LNCaP clone FGC (cell line): ENCODE results near the gene MTFP1.

Experiments
- DNase-seq: peaks from one replicate; pipeline ENCODE4 v3.0.0-alpha.2; 2011; ENCODE audit warnings: low read depth
- H3K4me3 ChIP-seq: 2 replicates; pipeline ENCODE4 v1.5.1; 2011; ENCODE audit warnings: mild to moderate bottlenecking, low read depth, low read length, control low read depth
- CTCF ChIP-seq: IDR thresholded peaks from 2 replicates; pipeline ENCODE4 v1.5.1; 2012; ENCODE audit warnings: mild to moderate bottlenecking; ENCODE audit not compliant: control insufficient read depth, insufficient read depth; ENCODE audit errors: extremely low read depth

MTFP1 gene

GRCh38 chr22:30425616-30426387, at the start of gene MTFP1:
MTFP1 (plus strand) TSS chr22:30425768; CDS start chr22:30425880, 112 bp downstream.
- TF ChIP-seq CTCF, result no peak
- peak within 1 kb of the TSS; percentile 66 for H3K4me3 ChIP-seq
- no peak for DNase-seq

- no peak overlapping the region for H3K4me3 ChIP-seq
- no peak for TF ChIP-seq CTCF
Measured at GRCh38 chr22:30380011-30380410, 45.6 kb upstream of the MTFP1 start.

GRCh38 chr22:30381264-30381663, 44.3 kb upstream of the MTFP1 start:
- DNase-seq, result no peak
- H3K4me3 ChIP-seq, result no peak overlapping the region
- TF ChIP-seq CTCF, result no peak

More at GRCh38 chr22:30380011-30380410, 45.6 kb upstream of the MTFP1 start:
- DNase-seq, result no peak

- DNase-seq, result no peak
Measured at GRCh38 chr22:30382340-30382739, 43.2 kb upstream of the MTFP1 start.

GRCh38 chr22:30383061-30383460, 42.5 kb upstream of the MTFP1 start:
- no peak overlapping the region for H3K4me3 ChIP-seq
- no peak for DNase-seq
- TF ChIP-seq CTCF, result no peak

More at GRCh38 chr22:30382340-30382739, 43.2 kb upstream of the MTFP1 start:
- no peak for TF ChIP-seq CTCF
- no peak overlapping the region for H3K4me3 ChIP-seq

- no peak for DNase-seq
- TF ChIP-seq CTCF, result no peak
- H3K4me3 ChIP-seq, result peak overlapping the region; percentile 70
Measured at GRCh38 chr22:30385942-30386341, 39.6 kb upstream of the MTFP1 start.

- H3K4me3 ChIP-seq, result peak overlapping the region; percentile 70
- no peak for DNase-seq
- TF ChIP-seq CTCF, result no peak
Measured at GRCh38 chr22:30386608-30386959, 39.0 kb upstream of the MTFP1 start.
